ENCODE results near the gene SPINK4. TPM values are rescaled to one million over a fixed set of nuclear protein-coding genes. Genes with fewer than 3 reads are reported as not detected.

SPINK4 gene
- total RNA-seq, 3 donors from 2014 or later = not detected

DNA sequence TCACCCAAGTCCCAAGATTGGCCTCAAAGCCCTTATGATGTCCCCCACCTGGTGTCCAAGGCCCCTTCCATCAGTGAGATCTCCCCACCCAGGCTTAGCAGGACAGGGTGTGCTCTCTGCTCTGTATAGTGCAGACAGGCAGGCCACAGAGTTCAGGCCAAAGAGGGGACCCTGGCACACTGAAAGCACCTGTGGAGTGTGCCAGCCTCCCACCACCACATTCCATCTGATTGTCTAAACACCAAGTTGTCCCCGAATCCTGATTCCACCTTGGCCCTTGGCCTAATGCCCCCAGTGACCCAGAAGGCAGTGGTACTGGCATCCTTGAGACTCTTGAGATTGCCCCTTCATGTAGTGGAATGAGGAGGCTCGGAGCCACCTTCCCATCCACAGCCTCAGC lies 5.4 kb downstream of the SPINK4 start:
- Histone ChIP-seq H3K4me3 (no peak overlapping the region), H3K36me3 (no peaks in the 10 kb centered on the region), H3K9me3 (no peaks in the 10 kb centered on the region), H3K27me3 (no peaks in the 10 kb centered on the region), H3K27ac (no peak overlapping the region), H3K4me1 (no peaks in the 10 kb centered on the region)
- TF ChIP-seq POLR2AphosphoS5 (IDR thresholded peaks at IDR 0.05) = no peak
- no peak for DNase-seq (ENCODE audit: low spot score in 2 of 2)
- intact Hi-C loops (cut with DNase I; ENCODE audit: low total_unique reads) = no loop called here

DNA sequence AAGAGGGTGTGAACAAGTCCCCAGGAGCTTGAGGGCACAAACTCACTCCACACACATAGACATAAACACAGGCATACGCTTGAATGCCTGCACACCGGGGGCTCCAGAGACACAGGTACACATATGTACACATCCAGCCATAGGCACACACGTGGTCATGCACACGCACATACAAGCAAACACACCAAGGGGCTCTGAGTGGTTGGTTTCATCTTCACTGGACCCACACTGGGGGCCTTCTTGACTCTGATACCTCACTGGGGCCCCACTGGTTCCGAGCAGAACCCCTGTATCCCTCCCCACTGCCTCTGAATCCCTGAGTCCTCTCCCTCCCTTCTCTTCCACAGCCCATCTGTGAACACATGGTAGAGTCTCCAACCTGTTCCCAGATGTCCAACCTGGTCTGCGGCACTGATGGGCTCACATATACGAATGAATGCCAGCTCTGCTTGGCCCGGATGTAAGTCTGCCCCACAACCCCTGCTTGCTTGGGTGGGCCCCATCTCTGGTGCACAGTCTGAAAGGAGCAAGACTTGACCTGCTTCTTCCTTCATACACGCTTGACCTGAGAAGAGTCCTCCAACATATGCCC lies 6.4 kb downstream of the SPINK4 start:
- no peak for DNase-seq (ENCODE audit: low spot score in 2 of 2)
- H3K27ac ChIP-seq = no peak overlapping the region
- no peaks in the 10 kb centered on the region for H3K9me3 ChIP-seq
- no peak overlapping the region for H3K4me3 ChIP-seq
- no peaks in the 10 kb centered on the region for H3K27me3 ChIP-seq
- no peaks in the 10 kb centered on the region for H3K4me1 ChIP-seq
- H3K36me3 ChIP-seq = no peaks in the 10 kb centered on the region
- intact Hi-C loops (cut with DNase I; ENCODE audit: low total_unique reads) = no loop called here
- TF ChIP-seq POLR2AphosphoS5 (IDR thresholded peaks at IDR 0.05) = no peak
- no peak for TF ChIP-seq POLR2A (IDR thresholded peaks at IDR 0.05)
- TF ChIP-seq CTCF (IDR thresholded peaks at IDR 0.05) = no peak

DNA sequence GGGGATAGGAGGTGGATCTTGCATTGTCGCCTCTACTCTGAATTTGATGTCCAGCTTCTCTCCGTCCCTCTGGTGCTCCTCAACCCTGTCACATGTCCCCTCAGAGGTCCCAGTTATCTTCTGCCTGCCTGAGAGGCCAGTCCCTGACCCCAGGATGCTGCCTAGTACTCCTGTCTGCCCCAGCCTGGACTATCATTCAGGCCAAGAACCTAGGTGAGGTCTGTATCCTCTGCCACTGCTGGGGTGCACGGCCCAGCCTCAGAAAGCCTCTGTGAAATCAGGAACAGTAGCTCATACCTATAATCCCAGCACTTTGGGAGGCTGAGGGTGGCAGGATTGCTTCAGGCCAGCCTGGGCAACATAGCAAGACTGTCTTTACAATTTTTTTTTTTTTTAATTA lies 8.6 kb downstream of the SPINK4 start:
- Histone ChIP-seq H3K36me3 (no peaks in the 10 kb centered on the region), H3K4me1 (no peaks in the 10 kb centered on the region), H3K9me3 (no peaks in the 10 kb centered on the region), H3K27ac (no peak overlapping the region), H3K27me3 (no peaks in the 10 kb centered on the region), H3K4me3 (no peak overlapping the region)
- TF ChIP-seq CTCF (IDR thresholded peaks at IDR 0.05) = no peak
- TF ChIP-seq POLR2AphosphoS5 (IDR thresholded peaks at IDR 0.05) = no peak
- no peak for TF ChIP-seq POLR2A (IDR thresholded peaks at IDR 0.05)
- intact Hi-C loops (cut with DNase I; ENCODE audit: low total_unique reads) = no loop called here
- no peak for DNase-seq (ENCODE audit: low spot score in 2 of 2)

DNA sequence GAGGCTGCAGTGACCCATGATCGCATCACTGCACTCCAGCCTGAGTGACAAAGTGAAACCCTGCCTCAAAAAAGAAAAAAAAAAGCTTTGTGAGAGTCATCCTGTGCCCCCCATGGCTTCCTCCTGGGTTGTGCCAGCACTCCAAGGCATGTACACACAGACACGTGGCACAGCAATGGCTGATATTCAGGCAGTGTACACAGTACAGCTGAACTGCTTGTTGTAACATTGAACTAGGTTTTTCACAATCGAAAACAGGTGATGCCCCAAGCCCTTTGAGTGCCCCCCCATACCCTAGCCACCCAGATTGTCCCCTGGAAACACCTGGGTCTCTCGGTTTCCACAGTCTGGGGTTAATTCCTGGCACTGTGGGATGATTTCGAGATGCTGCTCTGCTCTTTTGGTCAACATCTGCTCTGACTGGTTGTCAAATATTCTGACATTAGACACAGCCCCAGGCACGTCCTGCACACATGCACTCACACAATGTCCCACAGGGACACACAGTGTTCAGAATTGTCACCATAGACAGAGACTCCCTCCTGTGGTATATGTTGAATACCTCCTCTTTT lies 9.2 kb downstream of the SPINK4 start:
- no peak overlapping the region for H3K27ac ChIP-seq
- no peaks in the 10 kb centered on the region for H3K4me1 ChIP-seq
- H3K9me3 ChIP-seq = no peaks in the 10 kb centered on the region
- TF ChIP-seq CTCF (IDR thresholded peaks at IDR 0.05) = no peak
- no peak for TF ChIP-seq POLR2A (IDR thresholded peaks at IDR 0.05)
- no peak for TF ChIP-seq POLR2AphosphoS5 (IDR thresholded peaks at IDR 0.05)
- no peak overlapping the region for H3K4me3 ChIP-seq
- no peaks in the 10 kb centered on the region for H3K27me3 ChIP-seq
- no peak for DNase-seq (ENCODE audit: low spot score in 2 of 2)
- intact Hi-C loops (cut with DNase I; ENCODE audit: low total_unique reads) = no loop called here
- no peaks in the 10 kb centered on the region for H3K36me3 ChIP-seq

DNA sequence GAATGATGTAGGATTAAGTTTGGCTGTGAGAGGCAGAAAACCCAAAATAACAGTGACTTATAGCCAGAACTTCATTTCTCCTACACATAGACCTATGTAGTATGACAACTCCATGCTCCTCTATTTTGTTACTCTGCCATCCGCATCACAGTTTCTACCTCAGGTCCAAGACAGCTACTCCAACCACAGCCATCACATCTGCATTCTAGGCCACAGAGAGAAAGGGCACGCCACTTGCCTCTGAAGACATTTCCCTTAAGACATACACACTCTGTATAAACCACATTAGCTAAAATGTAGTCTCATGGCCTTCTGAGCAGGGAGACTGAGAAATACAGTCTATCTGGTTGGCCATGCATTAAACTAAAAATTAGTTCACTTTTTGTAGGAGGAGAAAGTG lies 10.0 kb downstream of the SPINK4 start:
- no peaks in the 10 kb centered on the region for H3K9me3 ChIP-seq
- DNase-seq (ENCODE audit: low spot score in 2 of 2) = no peak
- H3K36me3 ChIP-seq = no peaks in the 10 kb centered on the region
- no peaks in the 10 kb centered on the region for H3K4me1 ChIP-seq
- H3K27me3 ChIP-seq = no peaks in the 10 kb centered on the region
- peak overlapping the region in 1 of 2 donors; percentile 38 for H3K27ac ChIP-seq
- intact Hi-C loops (cut with DNase I; ENCODE audit: low total_unique reads) = no loop called here
- H3K4me3 ChIP-seq = no peak overlapping the region
- TF ChIP-seq POLR2AphosphoS5 (IDR thresholded peaks at IDR 0.05) = no peak
- TF ChIP-seq CTCF (IDR thresholded peaks at IDR 0.05) = no peak
- TF ChIP-seq POLR2A (IDR thresholded peaks at IDR 0.05) = no peak
